ENCODE results near the gene CDH23. TPM values are rescaled to one million over a fixed set of nuclear protein-coding genes. Genes with fewer than 3 reads are reported as not detected.

The CDH23 gene
- total RNA-seq, 2 donors from 2014 or later = 28.5 to 58.7 TPM

DNA sequence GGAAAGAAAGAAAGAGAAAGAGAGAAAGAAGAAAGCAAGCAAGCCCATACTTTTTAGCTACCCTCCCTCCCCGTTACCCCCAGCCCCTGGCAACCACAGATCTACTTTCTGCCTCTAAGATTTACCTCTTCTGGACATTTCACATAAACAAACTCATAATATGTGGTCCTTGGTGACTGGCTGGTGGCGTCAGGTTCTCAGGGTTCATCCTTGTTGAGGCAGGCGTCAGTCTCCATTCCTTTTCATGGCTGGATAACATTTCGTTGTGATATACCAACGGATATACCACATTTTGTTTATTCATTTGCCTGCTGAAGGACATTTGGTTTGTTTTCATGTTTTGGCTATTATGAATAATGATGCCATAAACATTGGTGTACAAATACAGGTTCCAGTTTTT is 30.5 kb downstream of the CDH23 start:
- WGBS, 2 donors = 58 to 72% methylated on average over 5 of the region's 5 CpGs
- no peaks in the 10 kb centered on the region for H3K9me3 ChIP-seq
- H3K27me3 ChIP-seq = no peaks in the 10 kb centered on the region
- no peak overlapping the region for H3K4me3 ChIP-seq
- DNase-seq (no peak), ATAC-seq (no peak)
- H3K4me1 ChIP-seq = no peaks in the 10 kb centered on the region
- H3K27ac ChIP-seq = no peak overlapping the region
- TF ChIP-seq CTCF (IDR thresholded peaks at IDR 0.05) (no peak), POLR2A (IDR thresholded peaks at IDR 0.05) (no peak)
- intact Hi-C loops (cut with DNase I) = no loop called here
- H3K36me3 ChIP-seq (replicated peaks in 1 of 2; ENCODE audit: insufficient read depth in 1 of 2, low read depth in 2 of 2) = no peaks in the 10 kb centered on the region

GRCh38 chr10:71429304-71429703 is 32.6 kb downstream of the CDH23 start:
- H3K27me3 ChIP-seq = no peaks in the 10 kb centered on the region
- no peak overlapping the region for H3K4me3 ChIP-seq
- no peaks in the 10 kb centered on the region for H3K9me3 ChIP-seq
- 85 to 89% methylated on average over 7 to 8 of the region's 8 CpGs for whole genome bisulfite sequencing, 2 donors
- H3K4me1 ChIP-seq = peaks cover under 1% of the 10 kb centered on the region
- TF ChIP-seq CTCF (IDR thresholded peaks at IDR 0.05) (no peak), POLR2A (IDR thresholded peaks at IDR 0.05) (no peak)
- DNase-seq = no peak
- H3K36me3 ChIP-seq (replicated peaks in 1 of 2; ENCODE audit: insufficient read depth in 1 of 2, low read depth in 2 of 2) = no peaks in the 10 kb centered on the region
- ATAC-seq = no peak
- intact Hi-C loops (cut with DNase I) = no loop called here
- no peak overlapping the region for H3K27ac ChIP-seq

GRCh38 chr10:71429929-71430328 is 33.2 kb downstream of the CDH23 start:
- TF ChIP-seq CTCF (IDR thresholded peaks at IDR 0.05) (no peak), POLR2A (IDR thresholded peaks at IDR 0.05) (no peak)
- ATAC-seq (no peak), DNase-seq (no peak)
- no peak overlapping the region for H3K27ac ChIP-seq
- peaks cover 4% of the 10 kb centered on the region for H3K4me1 ChIP-seq
- H3K4me3 ChIP-seq = no peak overlapping the region
- H3K36me3 ChIP-seq (replicated peaks in 1 of 2; ENCODE audit: insufficient read depth in 1 of 2, low read depth in 2 of 2) = no peaks in the 10 kb centered on the region
- 87 to 100% methylated on average over 2 of the region's 2 CpGs for WGBS, 2 donors
- intact Hi-C loops (cut with DNase I) = no loop called here
- no peaks in the 10 kb centered on the region for H3K27me3 ChIP-seq
- no peaks in the 10 kb centered on the region for H3K9me3 ChIP-seq

DNA sequence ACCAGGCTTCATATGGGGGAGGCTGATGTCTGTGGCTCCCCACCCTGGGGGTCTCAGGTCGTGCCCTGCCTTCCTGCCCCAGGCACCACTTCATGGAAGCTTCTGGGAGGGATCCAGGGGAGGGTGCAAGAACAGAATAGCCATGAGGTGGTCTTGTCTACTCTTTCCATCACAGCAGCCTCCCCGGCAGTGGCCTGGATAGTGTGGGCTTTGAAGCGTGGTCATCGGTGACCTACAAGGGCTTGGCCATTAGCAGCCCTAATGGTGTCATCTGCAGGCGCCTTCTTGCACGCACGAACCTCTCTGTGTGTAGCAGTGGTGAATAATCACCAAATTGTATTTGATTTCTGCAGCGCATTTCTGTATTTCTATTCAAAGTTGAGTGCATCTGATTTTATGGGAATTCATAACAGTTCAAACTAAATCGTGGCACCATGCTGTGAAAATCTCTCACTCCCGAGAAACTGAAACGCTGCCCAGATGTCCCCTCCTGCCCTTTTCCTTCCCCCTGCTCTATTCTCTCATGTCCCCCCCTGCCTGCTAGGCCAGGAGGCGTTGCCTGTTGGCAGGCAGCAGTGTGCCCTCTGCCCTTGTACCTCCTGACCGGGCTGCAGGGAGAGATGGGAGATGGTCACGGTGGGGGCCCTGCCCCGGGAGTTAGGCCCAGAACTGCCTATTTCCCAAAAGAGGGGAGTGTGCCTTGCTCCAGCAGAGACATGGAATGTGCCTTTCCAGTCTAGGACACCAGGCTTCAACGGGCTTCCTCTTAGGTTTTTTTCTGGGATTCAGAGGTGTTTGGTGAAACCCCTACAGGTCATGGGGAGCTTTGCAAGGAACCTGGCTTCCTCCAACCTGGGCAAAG is 34.8 kb downstream of the CDH23 start:
- intact Hi-C loops (cut with DNase I) = no loop called here
- TF ChIP-seq POLR2A (IDR thresholded peaks at IDR 0.05) (no peak), CTCF (IDR thresholded peaks at IDR 0.05) (no peak)
- 70 to 74% methylated on average over 14 to 15 of the region's 16 CpGs for WGBS, 2 donors
- H3K27me3 ChIP-seq = no peaks in the 10 kb centered on the region
- no peak overlapping the region for H3K4me3 ChIP-seq
- DNase-seq (no peak), ATAC-seq (no peak)
- H3K4me1 ChIP-seq = peaks cover 4% of the 10 kb centered on the region
- no peaks in the 10 kb centered on the region for H3K36me3 ChIP-seq (replicated peaks in 1 of 2; ENCODE audit: insufficient read depth in 1 of 2, low read depth in 2 of 2)
- H3K9me3 ChIP-seq = no peaks in the 10 kb centered on the region
- no peak overlapping the region for H3K27ac ChIP-seq
